Measurements from ENCODE around the gene NCBP2.

GRCh38 chr3:196936288-196936687, 6.0 kb downstream of the NCBP2 start:
- TF ChIP-seq CTCF (IDR thresholded peaks at IDR 0.05) (no peak), POLR2A (IDR thresholded peaks at IDR 0.05; ENCODE audit: low read depth) (no peak)

All from esophagus muscularis mucosa (tissue), 3 donors.